Stimulated activated CD8-positive, alpha-beta memory T cell treated with anti-CD3 and anti-CD28 coated beads, Interleukin-15, amount 100 ng/mL, for 1 hour (primary cell): ENCODE results near the gene LDLRAD4.

Source experiments
- DNase-seq: peaks from one replicate; pipeline ENCODE4 v3.0.0-alpha.2; 2020; ENCODE audit warnings: low read depth

LDLRAD4 gene

GRCh38 chr18:13202571-13202970 lies 16.0 kb upstream of the LDLRAD4 start:
- no peak for DNase-seq

- no peak for DNase-seq
Measured at GRCh38 chr18:13206301-13206700, 12.3 kb upstream of the LDLRAD4 start.

DNA sequence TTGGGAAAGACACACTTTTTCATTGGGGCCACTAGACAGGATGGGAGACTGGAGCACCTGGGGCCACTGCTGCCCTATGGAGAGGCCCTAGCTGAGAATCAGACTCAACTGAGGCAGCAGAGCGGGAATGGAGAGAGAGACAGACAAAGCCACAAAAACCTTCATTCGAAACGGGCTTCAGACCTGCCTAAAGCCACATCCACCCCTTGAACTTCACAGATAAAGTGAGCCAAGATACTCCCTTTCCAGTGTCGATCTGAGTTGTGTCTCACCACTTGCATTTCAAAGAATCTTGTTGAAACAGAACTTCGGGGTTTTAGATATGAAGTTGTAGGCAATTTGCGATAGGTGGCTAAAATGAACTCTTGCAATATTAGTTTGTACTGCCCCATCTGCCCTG lies 11.3 kb upstream of the LDLRAD4 start:
- DNase-seq, result no peak

DNA sequence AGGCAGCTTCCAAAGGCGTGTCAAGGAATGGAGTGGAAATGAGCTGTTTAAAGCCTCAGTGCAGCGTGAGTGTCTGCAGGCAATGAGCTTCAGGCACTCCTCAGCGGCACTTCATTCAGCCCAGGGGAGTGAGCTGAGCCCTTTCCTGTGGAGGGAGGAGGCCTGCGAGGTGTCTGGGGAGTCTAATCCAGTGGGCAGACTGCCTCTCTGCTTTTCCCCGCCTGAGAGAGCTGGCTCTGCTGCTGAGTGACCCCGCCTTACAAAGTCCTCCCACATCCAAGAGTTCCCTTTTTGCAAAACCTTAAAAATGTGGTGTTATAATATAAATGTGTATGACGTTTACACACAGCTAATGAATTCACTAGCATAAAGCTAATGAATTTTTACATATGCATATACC lies 7.0 kb upstream of the LDLRAD4 start:
- DNase-seq, result no peak

GRCh38 chr18:13213036-13213795 lies 5.3 kb upstream of the LDLRAD4 start:
- no peak for DNase-seq

GRCh38 chr18:13214609-13215008 lies 4.0 kb upstream of the LDLRAD4 start:
- DNase-seq, result no peak

GRCh38 chr18:13216092-13216582 lies 2.4 kb upstream of the LDLRAD4 start:
- DNase-seq, result peak; percentile 8

DNA sequence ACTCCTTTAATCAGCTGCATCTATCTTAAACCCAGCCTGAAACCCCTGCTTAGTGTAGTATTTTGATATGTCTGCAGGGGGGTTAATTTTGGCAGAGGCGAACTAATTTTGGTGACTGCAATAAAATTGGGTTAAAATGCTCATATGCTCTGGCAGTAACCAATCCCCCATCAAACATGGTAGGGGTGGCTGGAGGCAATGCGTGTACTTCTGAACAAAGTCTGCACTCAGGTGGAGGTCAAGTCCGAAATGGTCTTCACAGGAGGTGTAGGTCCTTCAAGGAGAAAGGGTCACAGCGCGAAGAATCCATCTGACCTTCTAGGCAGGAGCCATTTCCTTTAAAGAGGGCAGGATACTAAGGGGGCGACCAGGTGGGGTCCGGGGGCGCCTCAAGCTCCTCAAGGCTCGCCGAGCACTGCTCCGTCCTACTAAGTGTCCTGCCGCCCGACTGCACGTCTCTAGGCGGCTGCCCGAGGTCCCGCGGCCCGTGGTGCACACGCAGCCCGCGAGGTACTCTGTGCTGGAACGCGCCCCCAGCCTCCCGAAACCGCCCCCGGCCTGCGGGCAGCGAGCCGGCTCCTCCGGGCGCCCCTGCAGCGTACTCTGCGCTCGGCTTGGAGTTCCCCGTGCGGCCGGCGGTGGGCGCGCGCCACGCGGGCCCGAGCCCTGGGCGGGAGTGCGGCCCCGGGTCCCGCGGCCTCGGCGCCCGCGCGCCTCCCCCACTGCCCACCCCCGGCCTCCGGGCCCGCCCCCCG lies 1.7 kb upstream of the LDLRAD4 start:
- no peak for DNase-seq

DNA sequence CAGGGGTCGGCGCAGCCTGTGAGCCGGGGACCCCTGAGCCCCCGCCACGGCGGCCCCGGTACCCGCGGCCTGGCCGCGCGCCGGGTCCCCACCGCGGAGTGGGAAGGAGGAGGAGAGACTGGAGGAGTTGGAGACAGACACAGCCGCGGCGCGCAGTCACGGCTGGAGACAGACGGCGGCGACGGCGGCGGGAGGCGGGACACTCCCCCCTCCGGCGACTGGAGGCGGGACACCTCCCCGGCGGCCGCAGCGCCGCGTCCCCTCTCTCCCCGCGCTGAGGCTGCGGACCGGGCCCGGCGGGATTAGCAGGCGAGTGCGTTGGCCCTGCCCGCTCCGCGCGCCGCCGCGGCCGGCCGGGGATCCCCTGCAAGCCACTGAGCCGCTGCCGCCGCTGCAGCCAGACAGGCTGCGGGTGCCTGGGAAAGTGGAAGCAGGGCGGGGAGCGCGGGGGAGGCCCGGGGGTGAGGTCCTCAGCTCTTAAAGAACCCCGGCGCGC lies 1.0 kb upstream of the LDLRAD4 start:
- peak; percentile 4 for DNase-seq

DNA sequence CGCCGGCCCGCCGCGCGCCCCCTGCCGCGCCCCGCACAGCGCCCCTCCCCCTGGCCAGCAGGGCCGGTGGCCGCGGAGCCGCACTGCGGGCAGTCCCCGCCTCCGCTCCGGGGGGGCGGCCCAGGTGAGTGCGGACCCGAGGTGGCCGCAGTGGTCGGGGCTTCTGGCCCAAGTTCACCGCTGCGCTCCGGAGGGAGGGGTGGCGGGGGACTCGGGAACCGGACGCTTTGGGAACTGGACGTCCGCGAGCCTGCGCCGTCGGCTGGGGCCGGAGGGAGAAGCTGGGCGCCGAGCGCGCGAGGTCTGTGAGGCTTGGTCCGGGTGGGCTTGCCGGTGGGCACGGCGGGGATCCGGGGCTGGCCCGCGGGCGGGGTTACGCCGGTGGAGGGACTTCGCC lies 591 bp upstream of the LDLRAD4 start:
- no peak for DNase-seq

- DNase-seq, result no peak
Measured at GRCh38 chr18:13218997-13219396, 437 bp downstream of the LDLRAD4 start.

- no peak for DNase-seq
Measured at GRCh38 chr18:13219593-13220159, 1.1 kb downstream of the LDLRAD4 start.

DNA sequence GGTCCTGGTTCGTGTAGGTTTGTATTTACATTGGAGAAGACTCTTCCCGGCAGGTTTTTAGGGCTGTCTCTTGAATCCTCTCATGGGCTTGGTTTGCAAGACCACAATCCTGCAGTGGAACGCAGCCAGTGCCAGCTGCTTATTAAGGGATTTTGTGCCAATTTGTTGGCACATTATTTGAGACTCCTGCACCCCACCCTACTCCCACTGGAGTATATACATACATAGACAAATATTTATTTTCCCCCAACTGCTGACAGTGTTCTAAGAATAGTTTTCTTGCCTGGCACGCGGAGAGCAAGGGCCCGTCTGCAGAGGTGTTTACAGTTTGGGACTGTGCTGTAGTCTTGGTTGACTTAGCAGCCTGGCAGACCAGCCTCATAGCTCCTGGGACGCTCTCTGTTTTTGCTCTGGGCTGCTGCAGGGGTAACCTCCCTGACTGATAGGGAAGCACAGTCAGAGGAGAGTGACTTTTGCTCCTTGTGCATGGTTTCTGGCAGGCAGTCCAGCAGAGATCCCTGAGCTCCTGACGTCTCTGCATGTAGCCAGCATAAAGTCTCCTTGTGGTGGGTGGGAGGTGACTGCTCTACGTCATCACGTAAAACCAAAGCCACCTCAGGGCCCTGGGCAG lies 1.9 kb downstream of the LDLRAD4 start:
- no peak for DNase-seq

DNA sequence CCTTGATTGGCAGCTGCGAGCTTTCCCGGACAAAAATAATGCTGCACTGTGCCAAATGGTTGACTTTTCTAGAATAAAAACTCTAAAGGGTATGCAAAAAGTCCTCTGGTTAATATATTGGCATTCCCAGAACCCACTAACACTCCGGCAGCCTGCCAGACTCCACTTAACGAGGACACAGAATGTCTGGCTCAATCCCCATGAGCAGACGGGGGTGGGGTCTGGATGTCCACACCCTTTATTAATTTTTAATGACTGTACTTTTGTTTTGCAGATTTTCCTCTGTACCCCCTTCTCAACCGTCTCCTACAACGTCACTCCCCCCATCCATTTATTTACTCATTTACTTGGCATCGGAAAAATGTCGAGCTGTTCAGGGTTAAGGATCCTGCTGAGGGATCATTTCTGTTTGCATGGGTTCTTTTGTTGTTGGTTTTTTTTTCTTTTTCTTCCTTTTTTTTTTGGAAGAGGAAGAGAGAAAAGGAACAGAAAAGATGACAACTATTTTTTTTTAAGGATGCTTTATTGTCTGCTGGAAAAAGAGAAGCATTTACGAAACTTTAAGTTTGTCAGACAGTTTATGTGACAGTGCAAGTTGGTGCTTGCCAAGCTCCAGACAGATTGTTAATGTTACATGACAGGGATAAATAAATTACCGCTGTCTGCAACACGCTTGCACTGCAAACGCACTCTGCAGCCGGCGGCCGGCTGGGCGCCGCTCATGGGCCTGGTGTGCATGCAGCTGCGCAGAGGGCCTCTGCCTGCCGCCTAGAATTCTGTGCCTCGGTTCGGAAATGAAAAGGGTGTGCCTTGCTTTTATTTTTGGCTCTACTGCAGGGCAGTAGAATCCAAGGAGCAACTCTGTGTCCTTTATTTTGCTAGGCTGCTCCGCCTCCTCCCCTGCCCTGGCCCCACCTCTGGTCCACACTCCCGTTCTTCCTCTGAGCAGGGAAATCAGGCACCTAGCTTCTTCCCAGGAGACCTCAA lies 3.6 kb downstream of the LDLRAD4 start:
- DNase-seq, result no peak

DNA sequence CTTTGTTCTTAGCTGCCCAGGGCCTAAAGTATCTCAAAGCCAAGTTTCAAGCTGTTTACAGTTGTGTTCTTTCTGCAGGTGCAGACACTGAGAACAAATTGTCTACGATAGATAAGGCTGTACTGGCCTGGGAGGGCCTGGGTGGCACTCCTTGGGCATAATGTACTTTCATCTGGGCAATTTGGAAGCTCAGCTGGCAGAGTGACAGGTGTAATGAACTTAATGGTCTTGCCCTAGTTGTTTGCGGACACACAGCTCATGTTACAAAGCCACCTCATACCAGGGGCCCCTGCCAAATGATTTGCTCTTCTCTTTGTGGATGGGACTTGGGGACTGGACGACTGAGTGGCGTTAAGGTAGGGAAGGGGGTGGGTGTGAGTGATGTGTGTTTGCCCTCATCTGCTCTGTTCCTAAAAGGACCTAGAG lies 4.3 kb downstream of the LDLRAD4 start:
- DNase-seq, result no peak

GRCh38 chr18:13223311-13224143 lies 5.0 kb downstream of the LDLRAD4 start:
- no peak for DNase-seq

GRCh38 chr18:13225261-13225660 lies 6.7 kb downstream of the LDLRAD4 start:
- no peak for DNase-seq

DNA sequence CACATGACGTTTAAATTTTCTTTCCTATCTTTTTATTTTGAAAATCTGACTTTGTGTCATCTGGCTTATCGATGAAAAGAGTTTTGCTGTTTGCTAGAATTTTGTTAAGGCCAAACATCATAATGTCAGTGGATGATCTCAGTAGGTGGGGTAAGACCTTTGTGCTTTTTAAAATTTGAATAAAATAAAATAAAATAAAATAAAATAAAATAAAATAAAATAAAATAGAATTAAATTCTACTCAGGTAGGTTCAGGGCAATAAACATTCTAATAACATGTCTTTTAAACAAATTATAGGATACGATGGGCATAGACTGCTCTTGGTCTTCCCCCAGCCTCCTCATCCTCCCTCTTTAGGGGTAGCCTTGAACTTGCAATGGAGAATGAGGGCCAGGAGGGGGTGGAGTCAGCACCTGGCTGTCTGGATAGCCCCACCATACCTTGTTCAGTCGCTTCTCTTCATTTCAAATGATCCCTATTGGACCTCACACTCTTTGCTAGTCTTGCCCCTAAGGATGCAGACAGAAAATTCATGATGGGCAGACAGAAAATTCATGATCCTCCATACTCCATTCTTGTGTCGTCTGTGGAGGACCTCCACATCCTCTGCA lies 8.1 kb downstream of the LDLRAD4 start:
- DNase-seq, result no peak

DNA sequence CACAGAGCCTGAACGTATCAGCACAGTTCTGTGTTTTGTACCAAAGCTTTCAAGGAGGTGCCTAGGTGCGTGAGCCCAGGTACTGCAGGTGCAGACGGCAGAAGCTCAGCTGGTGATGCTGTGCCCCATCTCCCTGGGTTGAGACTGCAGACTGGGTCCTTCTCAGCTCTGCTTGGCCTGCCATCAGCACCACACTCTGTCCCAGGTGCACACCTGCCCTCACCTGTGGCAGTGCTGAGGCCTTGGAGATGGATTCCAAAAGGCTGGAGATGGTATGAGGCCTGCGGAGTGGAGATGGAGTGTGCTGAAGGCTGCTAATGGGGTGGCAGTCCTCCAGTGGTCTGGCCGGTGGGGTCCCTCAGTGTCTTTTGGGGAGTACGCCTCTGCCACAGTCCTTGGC lies 9.3 kb downstream of the LDLRAD4 start:
- no peak for DNase-seq
